Left renal pelvis (tissue), 4 donors: ENCODE measurements around the gene DSCAM. TPM values are rescaled to one million over a fixed set of nuclear protein-coding genes. Genes with fewer than 3 reads are reported as not detected.
A peak's percentile ranks its signal among the peaks of the same experiment; 100 is the strongest.

Experiments
- DNase-seq, 4 donors: peaks; one replicate each; pipeline ENCODE4 v3.0.0-alpha.2; 2013; ENCODE audit warnings: low read depth in 4 of 4, low spot score in 3 of 4
- polyA plus RNA-seq, 4 donors: library from polyadenylated mRNA; unstranded; fragments of 120-200 nt; gene quantifications; one replicate each; pipeline ENCODE4 v1.2.1, GENCODE V29; 2013; ENCODE audit not compliant: insufficient read length in 4 of 4

Gene DSCAM
- polyA plus RNA-seq, 4 donors = 0.06 to 0.14 (median 0.09) TPM

DNA sequence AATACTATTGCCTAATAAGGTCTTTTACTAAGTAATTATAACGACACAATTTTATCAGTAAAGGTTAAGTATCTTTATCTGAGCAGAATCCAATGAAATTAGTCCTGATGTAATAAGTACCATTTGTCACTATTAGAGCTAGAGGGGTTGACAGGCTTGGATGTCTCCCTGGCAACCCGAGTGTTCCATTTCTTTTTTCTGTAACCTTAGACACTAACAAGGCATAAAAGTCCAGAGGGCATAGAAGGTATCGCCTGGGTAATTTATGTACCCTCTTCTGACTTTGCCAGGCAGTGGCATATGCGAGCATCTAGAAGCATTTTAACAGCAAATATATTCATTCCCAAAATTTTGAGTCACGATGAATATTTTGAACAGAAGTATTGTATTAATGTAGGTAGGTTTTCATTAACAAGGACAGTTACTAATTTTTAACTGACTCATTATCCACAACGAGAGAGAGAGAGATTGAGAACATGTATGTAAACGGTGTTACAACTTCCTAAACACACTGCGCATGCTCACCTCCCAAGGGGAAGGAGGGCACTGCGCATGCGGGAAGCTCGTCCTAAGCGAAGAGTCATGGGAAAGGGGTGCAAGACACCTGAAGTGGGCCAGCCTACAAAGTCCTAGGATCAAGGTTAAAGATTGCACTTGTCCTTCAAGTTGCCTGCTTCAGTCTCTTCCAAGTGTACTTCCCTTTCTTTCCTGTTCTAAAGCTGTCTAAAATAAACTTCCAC, 423.9 kb downstream of the DSCAM start:
- DNase-seq = peak in 3 of 4 donors; percentile 16 to 36 (median 33)

DNA sequence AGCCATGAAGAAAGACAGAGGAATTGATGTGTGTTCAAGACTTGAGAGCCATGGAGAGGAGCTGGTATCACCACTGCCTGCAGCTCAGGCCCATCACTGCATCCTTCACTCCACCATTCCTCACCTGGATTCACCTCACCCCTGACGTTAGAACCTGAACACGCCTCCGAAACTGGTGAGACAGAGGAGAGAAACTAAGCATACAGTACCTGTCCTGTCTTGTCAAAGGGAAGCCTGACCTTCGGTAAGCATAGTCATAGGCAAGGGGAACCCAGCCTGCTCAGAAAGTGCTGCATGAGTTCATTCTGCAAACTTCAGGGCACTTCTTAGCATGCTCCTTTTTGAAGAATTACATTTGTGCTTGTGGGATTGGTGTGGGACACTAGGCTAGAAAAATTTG, 425.8 kb downstream of the DSCAM start:
- DNase-seq = no peak

- DNase-seq = no peak
These were observed 430.4 kb downstream of the DSCAM start for GRCh38 chr21:40416572-40416971.

DNA sequence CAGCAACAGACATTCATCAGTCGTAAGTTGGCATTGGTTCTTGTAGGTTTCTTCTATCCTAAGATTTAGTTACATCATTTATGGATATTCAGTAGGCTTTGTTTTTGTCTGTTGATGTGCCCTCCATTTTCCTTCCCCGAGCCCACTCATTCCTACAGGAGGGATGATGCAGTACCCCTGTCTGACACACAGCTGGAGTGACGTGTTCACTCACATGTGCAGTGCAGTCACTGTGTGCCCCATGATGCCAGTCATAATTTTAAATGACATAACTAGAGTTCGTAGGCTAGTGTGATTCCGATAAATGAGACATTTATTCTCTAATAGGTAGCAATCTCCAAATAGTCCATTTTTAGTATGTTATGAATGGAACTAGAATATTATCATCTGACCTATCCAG, 438.4 kb downstream of the DSCAM start:
- DNase-seq = no peak

DNA sequence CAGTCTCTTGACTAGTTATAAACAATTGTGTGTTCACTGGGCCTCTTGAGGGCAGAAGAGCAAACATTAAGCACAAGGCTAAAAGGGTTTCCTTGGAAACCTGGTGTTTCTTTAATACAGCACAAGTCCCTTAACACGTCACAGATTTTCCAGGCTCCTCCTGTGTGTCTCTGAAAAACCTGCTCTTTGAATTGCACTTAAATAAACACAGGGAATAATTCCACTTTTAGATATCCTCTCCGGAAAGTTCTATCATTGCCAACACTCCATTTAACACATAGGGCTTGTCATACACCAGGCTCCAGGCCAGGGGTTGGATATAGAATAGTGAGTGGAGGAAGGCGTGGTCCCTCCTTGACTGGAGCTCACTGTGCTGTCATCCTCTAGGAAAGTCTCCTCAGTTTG, 442.6 kb downstream of the DSCAM start:
- DNase-seq = peak in 3 of 4 donors; percentile 18 to 43 (median 24)

- no peak for DNase-seq
These were observed 443.9 kb downstream of the DSCAM start for GRCh38 chr21:40402884-40403582.

DNA sequence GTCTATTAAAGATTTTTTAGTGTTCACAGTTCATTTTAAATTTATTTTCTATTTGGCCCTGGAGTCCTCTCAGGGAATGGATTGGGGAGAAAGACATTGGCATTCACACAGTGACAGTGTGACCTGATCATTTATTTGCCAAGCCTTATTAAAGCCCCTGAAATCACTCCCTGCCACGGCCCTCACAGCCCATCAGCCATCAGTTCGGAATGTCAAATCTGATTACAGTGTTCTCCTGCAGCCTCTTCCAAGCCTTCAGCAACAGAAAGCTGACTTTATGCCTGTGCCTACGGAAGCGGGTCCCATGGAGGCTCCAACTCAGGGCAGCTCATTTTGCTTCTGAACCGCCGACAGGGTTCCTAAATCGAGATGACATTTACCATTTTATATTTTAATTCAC, 451.2 kb downstream of the DSCAM start:
- DNase-seq = no peak

DNA sequence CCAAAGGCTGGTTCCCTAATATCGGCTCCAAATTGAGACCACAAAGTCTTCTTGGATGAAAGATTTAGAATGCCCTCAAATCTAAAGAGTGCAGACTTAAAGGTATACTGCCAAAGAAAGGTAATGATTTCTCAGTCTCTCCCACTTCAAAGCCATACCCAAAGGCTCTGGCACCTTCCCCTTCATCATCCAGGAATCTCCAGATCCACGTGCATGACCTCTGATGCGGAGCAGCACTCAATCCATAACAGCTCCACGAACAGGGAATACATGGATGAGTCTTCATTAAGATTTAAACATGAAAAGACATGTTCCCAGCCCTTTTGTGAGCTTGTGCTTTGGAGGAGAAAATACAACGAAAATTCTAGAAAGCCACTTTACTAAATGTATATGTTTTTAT, 453.9 kb downstream of the DSCAM start:
- DNase-seq = no peak

- no peak for DNase-seq
These were observed 458.9 kb downstream of the DSCAM start for GRCh38 chr21:40388046-40388445.

DNA sequence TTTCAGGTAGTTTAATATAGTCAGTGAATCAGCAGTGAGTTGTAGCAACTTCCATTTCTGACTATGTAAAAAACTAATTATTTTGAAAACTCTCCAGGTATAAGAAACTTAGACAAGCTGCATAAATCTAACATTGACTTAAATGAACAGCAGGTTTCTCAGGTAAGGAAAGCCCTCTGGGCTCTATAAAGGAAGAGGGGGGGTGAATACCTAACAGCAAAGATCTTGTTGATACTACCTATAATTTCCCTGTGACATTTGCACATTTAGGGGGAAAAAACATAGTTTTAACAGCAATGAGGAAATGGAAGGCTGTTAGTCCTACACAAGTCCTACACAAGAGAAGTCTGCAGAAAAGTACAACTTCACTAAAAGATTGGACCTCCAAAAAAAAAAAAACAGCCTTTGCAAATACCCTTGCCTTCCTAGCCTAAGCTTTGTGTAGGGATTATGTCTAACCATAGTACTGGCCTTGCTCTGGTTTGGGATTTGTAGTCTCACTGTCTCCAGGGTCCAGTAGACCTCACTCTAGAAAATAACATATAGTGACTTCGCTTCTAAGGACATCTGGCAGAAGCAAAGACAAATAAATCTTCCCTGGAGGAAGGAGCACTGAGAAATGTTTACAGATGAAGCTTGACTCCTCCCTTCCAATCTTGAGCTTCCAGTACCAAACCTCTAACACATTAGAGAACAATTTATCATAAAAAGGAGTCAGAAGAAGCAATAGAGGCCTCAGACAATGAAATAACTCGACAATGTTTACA, 459.8 kb downstream of the DSCAM start:
- DNase-seq = no peak

DNA sequence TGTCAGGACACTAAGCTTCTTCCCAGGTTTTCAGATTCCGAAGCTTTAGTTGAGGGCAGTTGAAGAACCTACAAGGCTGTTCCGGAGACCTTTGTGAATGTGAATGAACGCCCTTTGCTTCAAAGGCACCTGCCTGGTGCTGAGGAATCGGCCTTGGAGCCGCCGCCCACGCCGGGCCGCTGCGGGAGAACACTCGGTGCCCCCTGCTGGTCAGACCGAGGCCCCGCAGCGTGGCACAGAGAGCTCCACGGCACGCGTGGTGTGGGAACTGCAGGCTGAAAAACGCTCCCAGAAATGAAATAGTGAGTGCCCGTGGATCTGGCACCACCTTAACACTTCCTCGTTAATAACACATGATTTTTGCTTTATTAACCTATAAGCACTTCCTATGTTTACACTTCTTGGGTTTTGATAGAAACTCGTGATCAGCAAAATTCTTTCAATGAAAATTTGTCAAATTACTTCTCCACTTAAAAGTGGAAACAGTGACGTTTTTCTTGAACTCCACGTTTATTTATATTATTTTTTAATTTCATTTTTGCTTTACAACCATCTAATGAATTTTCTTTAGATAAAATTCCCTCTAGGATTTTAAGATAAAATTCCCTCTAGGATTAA, 460.6 kb downstream of the DSCAM start:
- peak in 1 of 4 donors; percentile 15 for DNase-seq

DNA sequence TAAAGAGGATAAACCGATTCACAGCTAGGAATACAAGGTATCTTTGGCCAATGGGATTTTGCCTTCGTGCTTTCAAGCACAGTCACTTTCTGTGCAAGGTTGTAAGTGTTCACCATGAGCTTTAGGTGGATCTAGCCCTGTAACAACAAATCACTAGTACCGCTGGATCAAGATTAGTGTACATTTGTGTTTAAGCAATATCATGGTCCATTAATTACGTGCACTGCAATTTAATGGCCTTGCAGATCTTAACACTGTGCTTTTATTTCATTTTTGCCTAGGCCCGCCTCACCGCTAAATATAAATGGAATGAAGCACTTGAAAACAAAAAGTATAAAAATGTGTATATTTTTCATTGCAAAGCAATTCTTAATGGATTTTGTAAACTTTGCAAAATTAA, 461.1 kb downstream of the DSCAM start:
- DNase-seq = no peak

DNA sequence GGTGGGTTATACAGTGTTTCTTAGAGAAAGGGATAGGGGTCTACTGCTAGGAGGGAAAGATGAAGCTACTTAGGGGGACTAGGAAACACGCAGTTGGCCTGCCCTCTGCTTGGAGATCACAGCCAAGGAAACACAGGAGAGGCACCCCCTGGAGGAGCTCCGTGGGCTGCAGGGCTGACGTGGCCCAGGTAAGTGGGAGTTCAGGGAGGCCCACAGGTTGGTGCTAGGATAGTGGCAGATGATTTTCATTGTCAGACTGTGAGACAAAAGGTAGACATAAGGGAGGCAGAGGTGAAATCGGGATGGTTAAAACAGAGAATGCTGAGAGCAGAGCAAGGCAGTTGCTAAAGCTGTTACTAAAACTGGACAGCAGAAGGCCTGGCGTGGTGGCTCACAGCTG, 463.0 kb downstream of the DSCAM start:
- no peak for DNase-seq

GRCh38 chr21:40381111-40381510, 465.8 kb downstream of the DSCAM start:
- DNase-seq = no peak

GRCh38 chr21:40379881-40380810, 466.8 kb downstream of the DSCAM start:
- DNase-seq = no peak

- no peak for DNase-seq
These were observed 469.8 kb downstream of the DSCAM start for GRCh38 chr21:40377135-40377534.

- no peak for DNase-seq
These were observed 473.2 kb downstream of the DSCAM start for GRCh38 chr21:40373761-40374160.

DNA sequence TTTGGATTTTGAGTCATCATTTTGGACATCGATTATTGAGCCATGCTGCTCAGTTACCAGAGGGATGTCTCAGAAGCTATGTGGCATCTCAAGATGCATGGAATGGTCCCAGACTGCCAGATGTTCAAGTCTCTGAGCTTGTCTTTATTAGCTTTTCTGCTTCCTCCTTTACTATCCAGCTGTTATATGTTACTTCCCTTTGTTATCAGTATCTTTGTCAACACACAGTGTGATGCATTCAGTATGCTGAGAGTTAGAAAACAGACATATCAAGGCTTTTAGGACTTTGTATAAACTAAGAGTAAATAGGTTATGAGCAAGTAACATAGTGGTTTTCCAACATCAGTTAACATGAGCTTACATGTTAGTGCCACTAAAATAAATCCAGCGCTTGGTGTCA, 474.5 kb downstream of the DSCAM start:
- DNase-seq = peak; percentile 12 to 23 (median 18)

DNA sequence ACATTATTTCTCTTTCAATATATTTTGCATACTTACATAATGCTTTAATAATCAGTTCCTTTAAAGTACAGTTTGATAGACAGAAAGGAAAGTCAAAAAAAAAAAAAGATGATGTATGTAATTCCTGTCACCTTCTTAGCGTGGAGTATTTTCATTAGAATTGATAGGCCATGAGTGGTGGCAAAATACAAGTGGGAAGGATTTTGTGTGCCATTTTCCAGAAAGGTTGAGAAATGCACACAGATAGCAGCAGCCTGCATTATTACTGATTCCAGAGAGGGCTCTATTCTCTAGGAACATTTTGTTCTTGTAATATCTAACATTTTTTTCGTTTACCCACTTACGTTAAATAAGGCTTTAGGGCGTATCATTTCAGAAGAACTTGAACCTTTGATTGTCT, 475.6 kb downstream of the DSCAM start:
- no peak for DNase-seq

- no peak for DNase-seq
These were observed 490.3 kb downstream of the DSCAM start for GRCh38 chr21:40356644-40357043.
